Skeletal muscle tissue (tissue), 4 donors: Measurements from ENCODE around the gene INTS1. TPM values are rescaled to one million over a fixed set of nuclear protein-coding genes. Genes with fewer than 3 reads are reported as not detected.
"Not testable (repeated sequence)": the region's sequence is repeated elsewhere in the genome, so short reads cannot be mapped to it uniquely, and the experiment has no call there.

Experiments
- H3K27ac ChIP-seq: one replicate; pipeline ENCODE4 v1.7.0; 2013; ENCODE audit warnings: mild to moderate bottlenecking, low read depth, low read length, inconsistent platforms
- H3K27me3 ChIP-seq, 3 donors: one replicate each; pipeline ENCODE4 v1.7.0; 2013; ENCODE audit warnings: low read length in 3 of 3; ENCODE audit not compliant: control insufficient read depth in 3 of 3, insufficient read depth in 3 of 3
- H3K36me3 ChIP-seq, 3 donors: one replicate each; pipeline ENCODE4 v1.7.0; 2013; ENCODE audit warnings: low read length in 3 of 3; ENCODE audit not compliant: control insufficient read depth in 3 of 3, insufficient read depth in 3 of 3
- H3K4me1 ChIP-seq, 3 donors: one replicate each; pipeline ENCODE4 v1.7.0; 2013; ENCODE audit warnings: low read length in 3 of 3, mild to moderate bottlenecking in 3 of 3; ENCODE audit not compliant: control insufficient read depth in 3 of 3, insufficient read depth in 3 of 3
- H3K4me3 ChIP-seq, 3 donors: one replicate each; pipeline ENCODE4 v1.7.0; 2013; ENCODE audit warnings: low read length in 3 of 3
- H3K9ac ChIP-seq, 3 donors: one replicate each; pipeline ENCODE4 v1.7.0; 2013; ENCODE audit warnings: low read length in 3 of 3, mild to moderate bottlenecking in 3 of 3, moderate library complexity in 2 of 3, low read depth in 1 of 3
- H3K9me3 ChIP-seq, 3 donors: one replicate each; pipeline ENCODE4 v1.7.0; 2013; ENCODE audit warnings: low read length in 3 of 3; ENCODE audit not compliant: control insufficient read depth in 3 of 3
- total RNA-seq: library from RNA; depleted of rRNA; stranded (reverse); fragments of >200 nt; gene quantifications from one replicate; pipeline ENCODE4 v1.2.3, GENCODE V29; 2014
- donor health status: Osteomylitis.

Gene INTS1
- total RNA-seq, 1 donor from 2014 or later: 16.7 TPM

GRCh38 chr7:1530946-1531262 is 26.7 kb upstream of the INTS1 start:
- H3K4me3 ChIP-seq: peak overlapping the region in 2 of 3 donors; percentile 81 to 83
- peak overlapping the region in 2 of 3 donors; percentile 62 to 95 for H3K9ac ChIP-seq
- no peaks in the 10 kb centered on the region for H3K36me3 ChIP-seq
- H3K4me1 ChIP-seq: peaks cover 36 to 50% (median 46%) of the 10 kb centered on the region in 3 donors
- no peaks in the 10 kb centered on the region for H3K9me3 ChIP-seq
- H3K27me3 ChIP-seq: no peaks in the 10 kb centered on the region
- peak overlapping the region; percentile 100 for H3K27ac ChIP-seq

GRCh38 chr7:1529383-1530116 is 25.4 kb upstream of the INTS1 start:
- Histone ChIP-seq H3K4me1 (peaks cover 33 to 38% (median 35%) of the 10 kb centered on the region in 3 donors), H3K9me3 (no peaks in the 10 kb centered on the region), H3K4me3 (no peak overlapping the region), H3K9ac (peak overlapping the region in 1 of 3 donors; percentile 54), H3K36me3 (no peaks in the 10 kb centered on the region), H3K27me3 (no peaks in the 10 kb centered on the region), H3K27ac (no peak overlapping the region)

GRCh38 chr7:1526271-1526754 is 22.1 kb upstream of the INTS1 start:
- Histone ChIP-seq H3K9me3 (no peaks in the 10 kb centered on the region), H3K9ac (peak overlapping the region in 1 of 3 donors; percentile 25), H3K27me3 (peaks cover 0 to 6% (median 0%) of the 10 kb centered on the region in 3 donors), H3K27ac (no peak overlapping the region), H3K36me3 (no peaks in the 10 kb centered on the region), H3K4me1 (peaks cover under 1 to 6% (median 4%) of the 10 kb centered on the region in 3 donors), H3K4me3 (peak overlapping the region in 1 of 3 donors; percentile 17)

- no peak overlapping the region for H3K9ac ChIP-seq
- no peak overlapping the region for H3K27ac ChIP-seq
- no peaks in the 10 kb centered on the region for H3K9me3 ChIP-seq
- peaks cover 0 to 6% (median 0%) of the 10 kb centered on the region in 3 donors for H3K27me3 ChIP-seq
- H3K4me1 ChIP-seq: peaks cover 0 to 4% (median 3%) of the 10 kb centered on the region in 3 donors
- no peak overlapping the region for H3K4me3 ChIP-seq
- no peaks in the 10 kb centered on the region for H3K36me3 ChIP-seq
These were observed 21.2 kb upstream of the INTS1 start for GRCh38 chr7:1525409-1525808.

GRCh38 chr7:1523844-1524243 is 19.7 kb upstream of the INTS1 start:
- no peak overlapping the region for H3K4me3 ChIP-seq
- no peaks in the 10 kb centered on the region for H3K9me3 ChIP-seq
- no peak overlapping the region for H3K27ac ChIP-seq
- no peaks in the 10 kb centered on the region for H3K36me3 ChIP-seq
- peaks cover 0 to 6% (median 0%) of the 10 kb centered on the region in 3 donors for H3K27me3 ChIP-seq
- H3K9ac ChIP-seq: no peak overlapping the region
- H3K4me1 ChIP-seq: no peaks in the 10 kb centered on the region

- Histone ChIP-seq H3K9me3 (no peaks in the 10 kb centered on the region), H3K27ac (no peak overlapping the region), H3K9ac (no peak overlapping the region), H3K36me3 (no peaks in the 10 kb centered on the region), H3K27me3 (peaks cover 0 to 6% (median 0%) of the 10 kb centered on the region in 3 donors), H3K4me3 (no peak overlapping the region), H3K4me1 (no peaks in the 10 kb centered on the region)
These were observed 19.0 kb upstream of the INTS1 start for GRCh38 chr7:1523208-1523607.

GRCh38 chr7:1521456-1521855 is 17.3 kb upstream of the INTS1 start:
- Histone ChIP-seq H3K27me3 (peaks cover 0 to 6% (median 0%) of the 10 kb centered on the region in 3 donors), H3K36me3 (no peaks in the 10 kb centered on the region), H3K9me3 (no peaks in the 10 kb centered on the region), H3K27ac (no peak overlapping the region), H3K4me3 (no peak overlapping the region), H3K9ac (no peak overlapping the region), H3K4me1 (no peaks in the 10 kb centered on the region)

- Histone ChIP-seq H3K9me3 (no peaks in the 10 kb centered on the region), H3K4me3 (no peak overlapping the region), H3K36me3 (no peaks in the 10 kb centered on the region), H3K27ac (no peak overlapping the region), H3K9ac (no peak overlapping the region), H3K4me1 (no peaks in the 10 kb centered on the region), H3K27me3 (peaks cover 0 to 6% (median 0%) of the 10 kb centered on the region in 3 donors)
These were observed 16.5 kb upstream of the INTS1 start for GRCh38 chr7:1520539-1521234.

- not testable (repeated sequence) for H3K27me3 ChIP-seq, H3K9ac ChIP-seq, H3K4me3 ChIP-seq, H3K27ac ChIP-seq, H3K36me3 ChIP-seq, H3K4me1 ChIP-seq, H3K9me3 ChIP-seq
These were observed 15.2 kb upstream of the INTS1 start for GRCh38 chr7:1519322-1519922.
